HL-60 (cell line): Measurements from ENCODE around the gene PERP.

Experiments used
- DNase-seq, 2 experiments: peaks; one replicate each; pipeline ENCODE4 v3.0.0-alpha.2; 2010 to 2020; ENCODE audit warnings: low read depth in 1 of 2, low spot score in 1 of 2
- H3K27ac ChIP-seq: fragments of 250-450 bp; sonication (Bioruptor Pico); replicated peaks from 2 replicates; pipeline ENCODE4 v1.5.1; 2020; ENCODE audit warnings: mild to moderate bottlenecking, moderate library complexity
- H3K27me3 ChIP-seq: fragments of 250-450 bp; sonication (Bioruptor Pico); 2 replicates; pipeline ENCODE4 v1.5.1; 2021; ENCODE audit warnings: mild to moderate bottlenecking, moderate library complexity; ENCODE audit not compliant: insufficient read depth, poor library complexity, severe bottlenecking
- H3K4me3 ChIP-seq: replicated peaks from 2 replicates; pipeline ENCODE4 v1.5.1; 2011; ENCODE audit warnings: mild to moderate bottlenecking, control low read depth, low read length; ENCODE audit not compliant: insufficient read depth
- GABPA ChIP-seq: IDR thresholded peaks from 2 replicates; pipeline ENCODE4 v1.6.1; 2012; ENCODE audit warnings: low read depth
- POLR2AphosphoS5 ChIP-seq: IDR thresholded peaks from 2 replicates; pipeline ENCODE4 v1.6.1; 2012; ENCODE audit warnings: low read depth
- SPI1 ChIP-seq: IDR thresholded peaks from 2 replicates; pipeline ENCODE4 v1.6.1; 2012; ENCODE audit warnings: low read depth, mild to moderate bottlenecking, borderline replicate concordance
- TF ChIP-seq, protein P1 (sequence below): IDR thresholded peaks from 2 replicates; pipeline ENCODE4 v1.6.1; 2012; ENCODE audit warnings: low read depth; ENCODE audit not compliant: insufficient replicate concordance
- TF ChIP-seq, protein P2 (sequence below): IDR thresholded peaks from one replicate; pipeline ENCODE4 v1.5.1; 2011; ENCODE audit warnings: low read length, control low read depth, inconsistent platforms; ENCODE audit not compliant: insufficient read depth

The PERP gene

DNA sequence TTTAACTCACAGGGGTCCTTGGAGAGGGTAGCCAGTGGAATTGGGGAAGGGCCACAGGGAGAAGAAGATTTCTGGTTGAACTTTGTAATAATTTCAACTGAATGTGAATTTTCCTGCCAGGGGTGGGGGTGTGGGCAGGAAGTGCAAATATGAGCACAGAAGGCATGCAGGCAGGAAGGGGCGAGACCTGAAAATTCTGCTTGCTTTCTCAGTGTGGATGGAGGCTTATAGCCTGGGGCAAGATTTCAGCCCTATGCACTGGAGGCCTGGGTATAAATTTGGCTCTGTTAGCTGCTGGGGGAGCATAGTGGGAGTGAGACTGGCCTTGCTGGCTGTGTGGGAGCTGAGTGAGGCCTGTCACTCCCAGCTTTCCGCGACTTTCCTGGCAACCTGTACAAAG, 54.4 kb downstream of the PERP start:
- no peak for DNase-seq

DNA sequence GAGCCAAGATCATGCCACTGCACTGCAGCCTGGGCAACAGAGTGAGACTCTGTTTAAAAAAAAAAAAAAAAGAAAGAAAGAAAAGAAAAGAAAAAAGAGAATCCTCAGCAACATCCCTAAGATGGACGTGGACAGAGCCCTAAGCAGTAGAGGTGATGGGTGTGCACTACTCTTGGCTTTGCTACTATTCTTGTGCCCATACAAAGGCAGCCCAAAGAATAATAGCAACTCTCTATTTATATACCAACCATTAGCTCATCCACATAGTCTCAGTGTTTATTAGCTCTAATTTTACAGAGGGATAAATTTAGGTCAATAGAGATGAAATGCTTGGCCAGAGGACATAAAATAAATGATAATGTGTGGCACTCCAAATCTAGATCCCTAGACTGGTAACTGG, 62.2 kb downstream of the PERP start:
- TF ChIP-seq SPI1, result no peak
- TF ChIP-seq POLR2AphosphoS5, result no peak
- TF ChIP-seq, protein P1, sequence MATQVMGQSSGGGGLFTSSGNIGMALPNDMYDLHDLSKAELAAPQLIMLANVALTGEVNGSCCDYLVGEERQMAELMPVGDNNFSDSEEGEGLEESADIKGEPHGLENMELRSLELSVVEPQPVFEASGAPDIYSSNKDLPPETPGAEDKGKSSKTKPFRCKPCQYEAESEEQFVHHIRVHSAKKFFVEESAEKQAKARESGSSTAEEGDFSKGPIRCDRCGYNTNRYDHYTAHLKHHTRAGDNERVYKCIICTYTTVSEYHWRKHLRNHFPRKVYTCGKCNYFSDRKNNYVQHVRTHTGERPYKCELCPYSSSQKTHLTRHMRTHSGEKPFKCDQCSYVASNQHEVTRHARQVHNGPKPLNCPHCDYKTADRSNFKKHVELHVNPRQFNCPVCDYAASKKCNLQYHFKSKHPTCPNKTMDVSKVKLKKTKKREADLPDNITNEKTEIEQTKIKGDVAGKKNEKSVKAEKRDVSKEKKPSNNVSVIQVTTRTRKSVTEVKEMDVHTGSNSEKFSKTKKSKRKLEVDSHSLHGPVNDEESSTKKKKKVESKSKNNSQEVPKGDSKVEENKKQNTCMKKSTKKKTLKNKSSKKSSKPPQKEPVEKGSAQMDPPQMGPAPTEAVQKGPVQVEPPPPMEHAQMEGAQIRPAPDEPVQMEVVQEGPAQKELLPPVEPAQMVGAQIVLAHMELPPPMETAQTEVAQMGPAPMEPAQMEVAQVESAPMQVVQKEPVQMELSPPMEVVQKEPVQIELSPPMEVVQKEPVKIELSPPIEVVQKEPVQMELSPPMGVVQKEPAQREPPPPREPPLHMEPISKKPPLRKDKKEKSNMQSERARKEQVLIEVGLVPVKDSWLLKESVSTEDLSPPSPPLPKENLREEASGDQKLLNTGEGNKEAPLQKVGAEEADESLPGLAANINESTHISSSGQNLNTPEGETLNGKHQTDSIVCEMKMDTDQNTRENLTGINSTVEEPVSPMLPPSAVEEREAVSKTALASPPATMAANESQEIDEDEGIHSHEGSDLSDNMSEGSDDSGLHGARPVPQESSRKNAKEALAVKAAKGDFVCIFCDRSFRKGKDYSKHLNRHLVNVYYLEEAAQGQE, result no peak
- TF ChIP-seq GABPA, result no peak
- TF ChIP-seq, protein P2, sequence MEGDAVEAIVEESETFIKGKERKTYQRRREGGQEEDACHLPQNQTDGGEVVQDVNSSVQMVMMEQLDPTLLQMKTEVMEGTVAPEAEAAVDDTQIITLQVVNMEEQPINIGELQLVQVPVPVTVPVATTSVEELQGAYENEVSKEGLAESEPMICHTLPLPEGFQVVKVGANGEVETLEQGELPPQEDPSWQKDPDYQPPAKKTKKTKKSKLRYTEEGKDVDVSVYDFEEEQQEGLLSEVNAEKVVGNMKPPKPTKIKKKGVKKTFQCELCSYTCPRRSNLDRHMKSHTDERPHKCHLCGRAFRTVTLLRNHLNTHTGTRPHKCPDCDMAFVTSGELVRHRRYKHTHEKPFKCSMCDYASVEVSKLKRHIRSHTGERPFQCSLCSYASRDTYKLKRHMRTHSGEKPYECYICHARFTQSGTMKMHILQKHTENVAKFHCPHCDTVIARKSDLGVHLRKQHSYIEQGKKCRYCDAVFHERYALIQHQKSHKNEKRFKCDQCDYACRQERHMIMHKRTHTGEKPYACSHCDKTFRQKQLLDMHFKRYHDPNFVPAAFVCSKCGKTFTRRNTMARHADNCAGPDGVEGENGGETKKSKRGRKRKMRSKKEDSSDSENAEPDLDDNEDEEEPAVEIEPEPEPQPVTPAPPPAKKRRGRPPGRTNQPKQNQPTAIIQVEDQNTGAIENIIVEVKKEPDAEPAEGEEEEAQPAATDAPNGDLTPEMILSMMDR, result no peak
- Histone ChIP-seq H3K27ac (no peak overlapping the region), H3K27me3 (no peaks in the 10 kb centered on the region), H3K4me3 (no peak overlapping the region)
- no peak for DNase-seq

More for the DNA sequence above, 54.4 kb downstream of the PERP start:
- Histone ChIP-seq H3K27ac (no peak overlapping the region), H3K27me3 (peaks cover 2% of the 10 kb centered on the region), H3K4me3 (no peak overlapping the region)
- TF ChIP-seq, protein P2, result no peak
- no peak for TF ChIP-seq POLR2AphosphoS5
- TF ChIP-seq, protein P1, result no peak
- TF ChIP-seq GABPA, result no peak
- no peak for TF ChIP-seq SPI1

DNA sequence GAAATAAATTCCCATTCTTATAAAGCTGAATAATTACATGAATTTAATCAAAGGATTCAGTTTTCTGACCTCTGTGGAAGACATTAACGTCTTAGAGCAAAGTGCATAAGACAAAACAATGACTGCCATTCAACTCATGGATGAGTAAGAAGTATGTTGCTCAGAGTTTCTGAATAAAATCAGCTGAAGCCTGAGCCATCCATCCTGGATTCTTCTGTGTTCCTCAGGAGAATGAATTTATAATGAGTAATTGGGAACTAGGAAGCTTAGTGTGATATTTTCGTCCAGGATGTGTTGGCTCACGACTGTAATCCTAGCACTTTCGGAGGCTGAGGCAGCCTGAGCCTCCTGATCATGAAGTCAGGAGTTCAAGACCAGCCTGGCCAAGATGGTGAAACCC, 62.8 kb downstream of the PERP start:
- Histone ChIP-seq H3K27me3 (no peaks in the 10 kb centered on the region), H3K4me3 (no peak overlapping the region), H3K27ac (no peak overlapping the region)
- TF ChIP-seq, protein P1, result no peak
- TF ChIP-seq POLR2AphosphoS5 (no peak), GABPA (no peak), SPI1 (no peak)
- TF ChIP-seq, protein P2, result no peak
- no peak for DNase-seq
